Measurements from ENCODE around the gene PNPLA7. TPM values are rescaled to one million over a fixed set of nuclear protein-coding genes. Genes with fewer than 3 reads are reported as not detected.

PNPLA7 gene
- total RNA-seq, 1 experiment from 2014 or later: not detected

DNA sequence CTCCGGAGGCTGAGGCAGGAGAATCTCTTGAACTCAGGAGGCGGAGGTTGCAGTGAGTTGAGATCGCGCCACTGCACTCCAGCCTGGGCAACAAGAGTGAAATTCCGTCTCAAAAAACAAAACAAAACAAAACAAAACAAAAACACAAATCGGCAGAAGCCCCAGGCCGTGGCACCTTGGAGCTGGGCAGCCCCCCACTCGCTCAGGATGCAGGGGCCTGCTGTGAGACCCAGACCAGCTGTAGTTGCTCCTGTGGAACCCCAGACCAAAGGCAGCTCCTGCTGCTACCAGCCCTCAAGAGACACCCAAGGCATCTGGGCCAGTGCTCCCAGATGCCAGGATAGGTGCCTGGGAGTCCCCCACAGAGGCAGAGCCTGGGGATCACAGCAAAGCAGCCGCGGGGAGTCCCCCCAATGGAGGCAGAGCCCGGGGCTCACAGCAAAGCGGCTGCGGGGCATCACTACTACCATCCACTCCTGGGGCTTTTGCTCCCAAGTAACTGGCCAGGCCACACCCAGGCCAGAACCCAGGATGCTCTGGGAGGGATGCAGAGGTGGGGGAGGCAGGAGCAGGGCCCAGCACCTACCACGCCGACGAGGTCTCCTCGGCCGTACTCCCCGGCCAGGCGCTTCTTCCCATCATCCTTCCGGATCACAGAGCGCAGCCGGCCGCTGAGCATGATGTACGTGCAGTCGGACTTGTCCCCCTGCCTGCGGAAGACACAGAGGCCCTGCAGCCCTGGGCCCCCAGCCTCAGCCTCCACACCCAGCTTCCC, 53.4 kb downstream of the PNPLA7 start:
- H3K9me3 ChIP-seq: no peaks in the 10 kb centered on the region
- no peak for DNase-seq
- H3K36me3 ChIP-seq: no peaks in the 10 kb centered on the region
- no peaks in the 10 kb centered on the region for H3K27me3 ChIP-seq
- H3K4me3 ChIP-seq: no peak overlapping the region

DNA sequence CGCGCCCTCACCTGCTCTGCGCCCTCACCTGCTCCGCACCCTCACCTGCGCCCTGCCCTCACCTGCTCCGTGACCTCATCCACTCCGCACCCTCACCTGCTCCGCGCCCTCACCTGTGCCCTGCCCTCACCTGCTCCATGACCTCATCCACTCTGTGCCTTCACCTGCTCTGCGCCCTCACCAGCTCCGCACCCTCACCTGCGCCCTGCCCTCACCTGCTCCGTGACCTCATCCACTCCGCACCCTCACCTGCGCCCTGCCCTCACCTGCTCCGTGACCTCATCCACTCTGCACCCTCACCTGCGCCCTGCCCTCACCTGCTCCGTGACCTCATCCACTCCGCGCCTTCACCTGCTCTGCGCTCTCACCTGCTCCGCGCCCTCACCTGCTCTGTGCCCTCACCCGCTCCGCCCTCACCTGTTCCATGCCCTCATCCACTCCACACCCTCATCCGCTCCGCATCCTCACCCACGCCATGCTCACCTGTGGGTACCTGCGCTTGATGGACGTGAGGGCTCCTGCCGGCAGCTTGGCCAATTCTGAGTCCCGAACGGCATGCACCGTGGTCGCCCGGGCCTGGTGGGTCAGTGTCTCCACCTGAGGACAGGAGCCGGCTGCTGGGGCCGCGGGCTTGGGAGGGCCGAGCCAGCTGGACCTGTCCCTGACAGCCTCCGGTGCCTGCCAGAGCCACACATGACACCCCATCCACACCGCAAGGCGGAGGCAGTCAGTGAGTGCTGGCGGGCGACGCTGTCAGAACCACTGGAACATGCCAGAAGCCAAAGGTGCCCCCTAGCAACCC, 55.5 kb downstream of the PNPLA7 start:
- H3K9me3 ChIP-seq: no peaks in the 10 kb centered on the region
- no peak for DNase-seq
- H3K36me3 ChIP-seq: no peaks in the 10 kb centered on the region
- H3K27me3 ChIP-seq: no peaks in the 10 kb centered on the region
- no peak overlapping the region for H3K4me3 ChIP-seq

- H3K9me3 ChIP-seq: no peaks in the 10 kb centered on the region
- no peak for DNase-seq
- H3K36me3 ChIP-seq: no peaks in the 10 kb centered on the region
- H3K27me3 ChIP-seq: no peaks in the 10 kb centered on the region
- no peak overlapping the region for H3K4me3 ChIP-seq
These were observed 56.1 kb downstream of the PNPLA7 start for GRCh38 chr9:137494104-137494544.

GRCh38 chr9:137493364-137494103, 56.7 kb downstream of the PNPLA7 start:
- H3K9me3 ChIP-seq: no peaks in the 10 kb centered on the region
- H3K36me3 ChIP-seq: no peaks in the 10 kb centered on the region
- DNase-seq: no peak
- no peak overlapping the region for H3K4me3 ChIP-seq
- no peaks in the 10 kb centered on the region for H3K27me3 ChIP-seq

GRCh38 chr9:137492464-137493363, 57.5 kb downstream of the PNPLA7 start:
- Histone ChIP-seq H3K4me3 (no peak overlapping the region), H3K9me3 (no peaks in the 10 kb centered on the region), H3K27me3 (no peaks in the 10 kb centered on the region), H3K36me3 (no peaks in the 10 kb centered on the region)
- DNase-seq: peak; percentile 55

- no peaks in the 10 kb centered on the region for H3K36me3 ChIP-seq
- DNase-seq: no peak
- H3K9me3 ChIP-seq: no peaks in the 10 kb centered on the region
- no peak overlapping the region for H3K4me3 ChIP-seq
- H3K27me3 ChIP-seq: no peaks in the 10 kb centered on the region
These were observed 58.3 kb downstream of the PNPLA7 start for GRCh38 chr9:137491735-137492432.

- Histone ChIP-seq H3K9me3 (no peaks in the 10 kb centered on the region), H3K27me3 (no peaks in the 10 kb centered on the region), H3K36me3 (no peaks in the 10 kb centered on the region), H3K4me3 (no peak overlapping the region)
- DNase-seq: no peak
These were observed 59.5 kb downstream of the PNPLA7 start for GRCh38 chr9:137490532-137491186.

DNA sequence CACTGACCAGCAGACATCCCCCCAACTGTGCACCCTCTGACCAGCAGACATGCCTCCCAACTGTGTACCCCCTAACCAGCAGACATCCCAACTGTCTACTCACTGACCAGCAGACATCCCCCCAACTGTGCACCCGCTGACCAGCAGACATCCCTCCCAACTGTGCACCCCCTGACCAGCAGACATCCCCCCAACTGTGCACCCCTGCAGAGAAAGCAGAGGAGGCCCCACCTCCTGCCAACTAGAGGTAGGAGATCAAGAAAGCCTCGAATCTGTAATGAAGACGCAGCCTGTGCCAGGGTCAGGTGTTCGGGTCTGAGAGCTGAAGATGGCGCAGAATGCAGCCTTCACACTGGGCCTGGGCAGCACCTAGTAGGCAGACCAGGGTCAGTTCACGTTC, 61.3 kb downstream of the PNPLA7 start:
- DNase-seq: no peak
- Histone ChIP-seq H3K27me3 (no peaks in the 10 kb centered on the region), H3K9me3 (no peaks in the 10 kb centered on the region), H3K4me3 (no peak overlapping the region), H3K36me3 (no peaks in the 10 kb centered on the region)

DNA sequence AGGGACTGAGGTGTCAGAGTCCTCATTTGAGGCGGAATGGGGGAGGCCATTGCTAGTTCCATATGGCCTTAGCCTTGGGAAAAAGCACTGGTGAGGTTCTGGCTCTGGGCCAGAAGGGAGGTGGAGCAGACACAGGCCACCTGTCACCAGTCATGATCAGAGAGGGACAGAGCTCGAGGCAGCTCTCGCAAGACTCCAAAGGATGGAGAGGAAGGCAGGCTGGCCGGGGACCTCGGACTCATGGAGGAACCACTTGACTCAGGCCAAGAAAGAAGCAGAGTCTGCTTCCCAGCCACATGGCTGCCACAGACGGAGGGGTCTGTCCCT, 61.9 kb downstream of the PNPLA7 start:
- no peaks in the 10 kb centered on the region for H3K36me3 ChIP-seq
- no peaks in the 10 kb centered on the region for H3K27me3 ChIP-seq
- no peak for DNase-seq
- no peaks in the 10 kb centered on the region for H3K9me3 ChIP-seq
- H3K4me3 ChIP-seq: no peak overlapping the region

DNA sequence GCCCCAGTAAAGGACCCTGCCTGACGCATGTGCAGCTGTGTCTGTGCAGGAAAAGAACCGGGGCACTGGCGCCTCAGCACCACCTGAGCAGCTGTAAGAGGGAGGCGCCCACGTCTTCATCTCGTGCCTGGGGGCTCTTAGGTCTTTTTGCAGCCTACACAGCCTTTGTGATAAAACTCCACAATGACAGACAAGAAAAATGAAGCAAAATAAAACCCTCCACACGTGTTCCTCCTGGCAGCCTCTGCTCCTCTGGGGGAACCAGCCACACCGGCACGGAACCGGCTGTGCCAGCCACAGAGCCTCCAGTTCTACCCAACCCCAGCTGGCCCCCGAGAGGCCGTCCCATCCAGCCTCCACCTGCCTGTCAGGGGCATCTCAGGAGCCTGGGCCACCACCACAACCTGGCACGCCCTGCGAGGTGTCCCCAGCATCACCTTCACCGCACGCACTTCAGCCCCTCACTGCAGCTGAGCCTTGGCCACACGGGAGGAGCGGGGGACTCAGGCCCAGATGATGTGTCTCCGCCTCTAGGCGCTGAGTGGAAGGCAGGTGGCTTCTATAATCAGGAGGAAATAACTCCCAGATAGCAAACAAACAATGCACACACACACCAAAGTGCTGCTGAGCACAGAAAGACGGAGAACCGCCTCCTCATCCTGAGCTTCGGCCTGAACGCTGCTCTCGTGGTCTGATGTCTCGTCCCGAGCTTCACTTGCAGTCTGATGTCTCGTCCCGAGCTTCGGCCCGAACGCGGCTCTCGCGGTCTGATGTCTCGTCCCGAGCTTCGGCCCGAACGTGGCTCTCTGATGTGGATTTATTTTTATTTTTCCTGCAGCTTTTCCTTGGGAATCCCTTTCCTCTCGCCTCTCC, 62.5 kb downstream of the PNPLA7 start:
- no peak overlapping the region for H3K4me3 ChIP-seq
- H3K36me3 ChIP-seq: no peaks in the 10 kb centered on the region
- no peaks in the 10 kb centered on the region for H3K9me3 ChIP-seq
- no peak for DNase-seq
- no peaks in the 10 kb centered on the region for H3K27me3 ChIP-seq

DNA sequence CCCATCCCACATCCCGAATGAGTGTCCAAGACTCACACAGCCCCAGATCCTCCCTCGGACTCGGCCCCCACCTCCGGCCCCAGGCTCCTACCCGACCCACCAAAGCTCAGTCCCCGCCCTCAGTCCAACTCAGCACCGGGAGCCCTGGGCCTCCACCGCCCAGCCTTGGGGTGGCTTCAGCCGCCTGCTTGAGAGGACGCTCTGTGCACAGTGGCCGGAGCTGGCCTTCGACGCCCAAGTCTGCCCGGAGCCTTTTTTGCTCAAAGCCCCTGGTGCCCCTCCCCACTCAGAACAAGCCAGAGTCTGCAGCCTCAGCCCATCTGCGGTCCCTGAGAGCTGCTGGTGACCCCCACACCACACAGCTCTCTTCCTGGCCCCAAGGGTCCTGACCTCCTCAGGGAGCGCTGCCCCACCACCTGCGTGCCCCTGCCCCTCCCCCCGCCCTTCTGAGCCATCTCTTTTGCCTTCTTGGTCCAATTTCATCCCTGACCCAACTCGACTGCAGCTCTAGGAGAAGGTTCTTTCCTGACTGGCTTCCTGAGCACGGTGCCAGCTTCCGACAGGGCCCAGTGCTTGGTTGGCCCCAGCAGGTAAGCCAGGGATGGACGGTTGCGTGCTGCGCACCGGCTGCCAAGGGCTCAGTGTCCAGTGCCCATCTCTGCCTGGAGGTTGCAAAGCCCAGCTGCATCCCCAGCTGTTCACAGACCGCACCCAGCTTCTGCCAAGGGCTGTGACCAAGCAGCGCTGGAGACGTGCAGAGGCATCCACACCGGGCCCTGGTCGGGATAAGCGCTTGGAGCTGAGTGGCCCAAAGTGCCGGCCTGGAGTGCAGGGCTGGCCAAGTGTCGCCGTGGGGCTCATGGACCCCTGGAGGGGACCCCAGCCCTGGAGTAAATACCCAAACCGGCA, 63.4 kb downstream of the PNPLA7 start:
- no peak for DNase-seq
- H3K4me3 ChIP-seq: no peak overlapping the region

DNA sequence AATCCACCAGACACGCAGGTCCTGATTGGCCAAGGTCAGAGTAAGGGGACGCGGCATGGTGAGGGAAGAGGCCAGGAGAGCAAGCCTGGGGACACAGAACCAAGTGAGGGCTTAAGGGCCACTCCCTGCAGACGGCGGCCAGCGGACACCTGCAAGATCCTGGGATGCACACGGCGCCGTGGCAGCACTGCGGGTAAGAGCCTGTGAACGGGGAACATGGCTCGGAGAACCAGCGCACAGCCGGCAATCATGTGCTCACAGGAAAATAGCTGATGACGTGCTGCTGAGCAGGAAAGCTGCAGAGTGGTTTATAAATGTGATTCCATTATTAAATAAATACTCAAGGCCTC, 64.1 kb downstream of the PNPLA7 start:
- no peaks in the 10 kb centered on the region for H3K27me3 ChIP-seq
- H3K4me3 ChIP-seq: no peak overlapping the region
- DNase-seq: no peak
- H3K36me3 ChIP-seq: no peaks in the 10 kb centered on the region
- no peaks in the 10 kb centered on the region for H3K9me3 ChIP-seq

More for the DNA sequence above, 63.4 kb downstream of the PNPLA7 start:
- Histone ChIP-seq H3K9me3 (no peaks in the 10 kb centered on the region), H3K36me3 (no peaks in the 10 kb centered on the region), H3K27me3 (no peaks in the 10 kb centered on the region)

GRCh38 chr9:137485343-137486140, 64.7 kb downstream of the PNPLA7 start:
- DNase-seq: no peak
- Histone ChIP-seq H3K27me3 (no peaks in the 10 kb centered on the region), H3K9me3 (no peaks in the 10 kb centered on the region), H3K36me3 (no peaks in the 10 kb centered on the region), H3K4me3 (no peak overlapping the region)
